DMS 273 treated with DMSO at 0.1 percent for 48 hours (cell line): ENCODE data around the gene APCDD1.
"Not testable (repeated sequence)": the region's sequence is repeated elsewhere in the genome, so short reads cannot be mapped to it uniquely, and the experiment has no call there.

Experiments
- DNase-seq: peaks from one replicate; lab custom pipeline; 2025; lab: John Stamatoyannopoulos, UW

APCDD1 gene

GRCh38 chr18:10490401-10491165, 36.1 kb downstream of the APCDD1 start:
- no peak for DNase-seq

DNA sequence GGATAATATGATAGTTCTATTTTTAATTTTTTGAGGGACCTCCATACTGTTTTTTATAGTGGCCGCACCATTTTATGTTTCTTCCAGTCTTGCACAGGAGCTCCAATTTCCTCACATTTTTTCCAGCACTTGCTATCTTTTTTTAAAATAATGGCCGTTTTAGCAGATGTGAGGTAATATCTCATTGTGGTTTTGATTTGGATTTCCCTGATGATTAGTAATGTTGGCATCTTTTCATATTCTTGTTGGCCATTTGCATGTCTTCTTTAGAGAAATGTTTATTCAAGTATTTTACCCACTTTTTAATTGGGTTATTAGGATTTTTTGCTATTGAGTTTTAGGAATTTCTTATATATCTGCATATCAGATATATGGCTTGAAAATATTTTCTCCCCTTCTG, 41.5 kb downstream of the APCDD1 start:
- no peak for DNase-seq

DNA sequence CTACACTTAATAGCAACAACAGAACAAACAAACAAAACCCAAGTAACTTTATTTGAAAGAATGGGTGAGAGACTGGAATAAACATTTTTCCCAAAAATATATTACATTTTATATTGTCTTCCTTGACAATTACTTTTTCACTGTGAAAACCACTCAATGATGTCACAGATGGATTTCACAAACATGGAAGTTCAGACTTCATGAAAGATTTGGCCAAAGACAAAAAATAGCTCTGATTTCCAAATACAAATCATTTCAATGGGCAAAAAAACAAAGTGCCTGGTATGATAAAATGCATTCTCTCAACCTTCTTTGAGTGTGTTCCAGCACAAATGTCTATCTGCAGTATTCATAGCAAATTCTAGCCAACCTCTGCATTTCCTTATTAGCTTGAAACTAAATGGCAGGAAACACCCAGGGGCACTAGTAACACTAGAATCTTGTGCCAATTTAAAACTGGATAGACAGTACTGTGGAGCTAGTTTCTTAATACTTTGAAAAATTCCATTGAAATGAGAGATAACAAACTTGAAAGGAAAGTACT, 42.8 kb downstream of the APCDD1 start:
- no peak for DNase-seq

DNA sequence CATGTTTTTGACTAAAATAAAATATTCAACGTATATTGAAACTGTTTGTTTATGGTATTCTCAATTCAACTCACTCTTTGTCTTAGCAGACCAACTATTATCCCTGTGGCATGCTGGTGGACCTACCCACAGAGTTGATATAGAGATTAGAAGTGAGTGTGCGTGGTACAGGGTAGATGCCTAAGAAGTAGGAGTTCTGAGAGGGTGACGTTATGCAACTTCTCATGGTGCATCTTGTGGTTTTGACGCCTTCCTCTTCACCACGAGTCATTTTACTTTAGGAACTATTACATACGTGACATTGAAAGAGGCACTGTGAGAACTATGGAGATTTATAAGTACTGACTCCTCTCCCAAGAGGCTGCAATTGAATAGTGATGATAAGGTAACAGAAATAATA, 44.8 kb downstream of the APCDD1 start:
- DNase-seq, result no peak

GRCh38 chr18:10500038-10500437, 45.6 kb downstream of the APCDD1 start:
- no peak for DNase-seq

DNA sequence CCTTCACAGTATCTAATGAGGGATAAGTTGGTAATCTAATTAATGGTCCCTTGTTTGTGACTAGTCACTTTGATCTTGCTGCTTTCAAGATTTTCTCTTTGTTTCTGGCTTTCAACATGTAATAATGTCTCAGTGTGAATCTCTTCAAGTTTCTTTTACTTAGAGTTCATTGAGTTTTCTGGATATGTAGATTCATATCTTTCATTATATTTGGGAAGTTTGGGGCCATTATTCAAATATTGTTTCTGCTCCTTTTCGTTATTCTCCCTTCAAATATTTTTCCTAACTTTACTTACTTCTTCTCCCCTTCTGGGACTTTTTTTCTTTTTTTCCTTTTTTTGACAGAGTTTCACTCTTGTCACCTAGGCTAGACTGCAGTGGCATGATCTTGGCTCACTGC, 50.3 kb downstream of the APCDD1 start:
- DNase-seq, result no peak

DNA sequence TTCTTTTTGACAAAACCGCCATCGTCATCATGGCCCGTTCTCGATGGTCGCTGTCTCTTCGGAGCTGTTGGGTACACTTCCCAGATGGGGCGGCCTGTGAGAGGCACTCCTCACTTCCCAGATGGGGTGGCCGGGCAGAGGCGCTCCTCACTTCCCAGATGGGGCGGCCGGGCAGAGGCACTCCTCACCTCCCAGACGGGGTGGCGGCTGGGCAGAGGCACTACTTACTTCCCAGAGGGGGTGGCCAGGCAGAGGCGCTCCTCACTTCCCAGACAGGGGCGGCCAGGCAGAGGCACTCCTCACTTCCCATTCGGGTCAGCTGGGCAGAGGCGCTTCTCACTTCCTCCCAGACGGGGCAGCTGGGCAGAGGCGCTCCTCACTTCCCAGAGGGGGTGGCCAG, 51.5 kb downstream of the APCDD1 start:
- not testable (repeated sequence) for DNase-seq

DNA sequence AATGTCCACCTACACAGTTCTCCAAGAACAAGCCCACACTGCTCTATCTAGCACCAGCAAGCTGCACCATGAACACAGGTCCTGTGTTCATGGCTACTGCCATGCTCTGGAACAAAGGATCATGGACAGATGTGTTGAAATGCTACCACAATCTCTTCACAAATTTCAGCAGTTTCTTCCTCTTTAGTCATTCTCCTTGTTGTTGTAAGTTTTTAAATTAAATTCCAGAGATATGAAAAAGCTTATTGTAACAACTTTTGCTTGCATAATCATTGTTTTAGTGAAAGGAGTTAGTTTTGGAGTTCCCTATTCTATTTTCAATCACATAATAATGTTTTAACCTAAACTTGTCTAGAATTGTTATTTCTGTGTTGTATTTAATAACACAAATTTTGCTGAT, 54.2 kb downstream of the APCDD1 start:
- DNase-seq, result no peak

- DNase-seq, result no peak
Observed at GRCh38 chr18:10511236-10511635, 56.8 kb downstream of the APCDD1 start.

- no peak for DNase-seq
Observed at GRCh38 chr18:10514082-10514481, 59.6 kb downstream of the APCDD1 start.

DNA sequence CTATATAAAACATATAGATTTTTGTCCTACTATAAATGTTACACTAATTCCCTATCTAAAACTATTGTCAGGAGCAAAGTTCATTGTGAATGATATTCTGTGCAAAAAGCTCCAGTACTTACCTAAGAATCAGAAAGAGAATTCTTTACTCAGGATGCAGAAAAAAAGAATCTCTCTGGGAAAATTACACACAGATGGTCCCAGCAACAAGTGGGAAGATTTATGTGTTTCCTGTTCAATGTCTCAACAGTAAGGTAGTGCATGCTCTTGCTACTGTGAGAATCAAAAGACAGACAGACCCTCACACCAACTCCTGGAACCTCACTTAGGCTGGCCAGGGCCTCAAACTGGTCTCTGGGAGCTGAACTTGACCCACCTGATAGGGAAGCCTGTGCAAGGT, 60.2 kb downstream of the APCDD1 start:
- DNase-seq, result no peak

DNA sequence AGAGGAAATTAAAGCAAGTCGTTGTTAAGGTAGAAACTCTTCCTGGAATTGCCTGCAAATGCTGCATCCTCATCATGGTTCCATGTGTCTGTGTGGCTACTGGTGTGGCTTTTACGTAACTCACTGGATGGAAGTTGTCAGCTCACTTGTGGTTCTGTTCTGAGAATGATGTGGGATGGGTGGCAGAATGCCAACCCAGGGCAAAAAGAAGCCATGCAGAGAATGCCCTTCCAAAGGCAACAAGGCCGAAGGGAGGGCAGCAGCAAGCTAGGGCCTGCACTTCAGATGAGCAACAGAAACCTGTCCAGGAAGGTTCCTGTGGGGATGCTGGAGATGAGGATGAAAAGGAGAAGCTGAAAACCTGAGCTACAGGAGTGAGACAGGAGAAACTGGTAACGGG, 61.0 kb downstream of the APCDD1 start:
- DNase-seq, result no peak

GRCh38 chr18:10516078-10516477, 61.6 kb downstream of the APCDD1 start:
- DNase-seq, result no peak

DNA sequence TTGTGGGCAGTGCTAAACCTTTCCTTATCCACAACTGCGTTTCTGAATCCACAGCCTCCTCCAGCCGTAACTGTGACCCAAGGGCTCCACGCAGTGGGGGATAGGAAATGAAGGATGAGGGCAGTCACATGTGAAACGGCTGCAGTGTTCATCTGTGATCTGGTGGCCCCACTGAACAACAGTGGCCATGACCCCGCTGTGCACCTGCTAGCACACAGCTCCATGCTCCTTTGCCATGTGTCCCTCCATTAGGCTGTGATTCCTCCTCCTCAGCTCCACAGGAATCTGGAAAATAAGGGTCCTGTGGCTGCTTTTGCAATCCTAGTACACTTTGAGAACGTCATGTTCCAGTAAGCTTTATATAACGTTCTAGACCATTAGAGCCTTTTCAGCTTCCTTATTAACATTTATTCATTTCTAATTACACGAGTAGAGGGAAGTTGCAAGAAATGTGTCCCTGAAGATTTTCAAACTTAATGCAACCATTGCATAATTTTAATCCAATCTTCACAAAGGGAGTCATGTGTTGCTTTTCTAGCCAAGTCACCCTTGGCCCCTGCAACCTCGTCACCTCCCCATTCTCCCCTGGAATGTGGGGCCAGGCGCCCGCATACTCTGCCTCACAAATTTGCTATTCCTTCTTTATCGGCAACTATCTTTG, 64.3 kb downstream of the APCDD1 start:
- no peak for DNase-seq

DNA sequence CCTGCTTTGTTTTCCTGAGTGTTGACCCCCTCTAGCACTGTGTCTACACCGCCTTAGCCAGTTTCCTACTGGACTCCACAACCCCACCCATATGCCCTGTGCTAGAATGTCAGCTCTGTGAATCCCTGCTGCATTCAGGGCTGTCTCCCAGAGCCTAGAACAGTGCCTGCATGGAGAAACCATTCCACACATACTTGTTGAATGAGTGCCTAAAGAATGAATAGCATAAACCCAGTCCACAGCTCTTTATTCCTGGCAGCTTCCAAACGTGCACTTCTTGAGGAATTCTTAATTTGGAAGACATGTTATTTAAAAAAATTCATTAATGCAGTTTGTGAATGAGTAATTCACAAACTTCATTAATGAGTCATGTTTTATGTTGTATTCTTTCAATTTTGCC, 64.9 kb downstream of the APCDD1 start:
- DNase-seq, result no peak

DNA sequence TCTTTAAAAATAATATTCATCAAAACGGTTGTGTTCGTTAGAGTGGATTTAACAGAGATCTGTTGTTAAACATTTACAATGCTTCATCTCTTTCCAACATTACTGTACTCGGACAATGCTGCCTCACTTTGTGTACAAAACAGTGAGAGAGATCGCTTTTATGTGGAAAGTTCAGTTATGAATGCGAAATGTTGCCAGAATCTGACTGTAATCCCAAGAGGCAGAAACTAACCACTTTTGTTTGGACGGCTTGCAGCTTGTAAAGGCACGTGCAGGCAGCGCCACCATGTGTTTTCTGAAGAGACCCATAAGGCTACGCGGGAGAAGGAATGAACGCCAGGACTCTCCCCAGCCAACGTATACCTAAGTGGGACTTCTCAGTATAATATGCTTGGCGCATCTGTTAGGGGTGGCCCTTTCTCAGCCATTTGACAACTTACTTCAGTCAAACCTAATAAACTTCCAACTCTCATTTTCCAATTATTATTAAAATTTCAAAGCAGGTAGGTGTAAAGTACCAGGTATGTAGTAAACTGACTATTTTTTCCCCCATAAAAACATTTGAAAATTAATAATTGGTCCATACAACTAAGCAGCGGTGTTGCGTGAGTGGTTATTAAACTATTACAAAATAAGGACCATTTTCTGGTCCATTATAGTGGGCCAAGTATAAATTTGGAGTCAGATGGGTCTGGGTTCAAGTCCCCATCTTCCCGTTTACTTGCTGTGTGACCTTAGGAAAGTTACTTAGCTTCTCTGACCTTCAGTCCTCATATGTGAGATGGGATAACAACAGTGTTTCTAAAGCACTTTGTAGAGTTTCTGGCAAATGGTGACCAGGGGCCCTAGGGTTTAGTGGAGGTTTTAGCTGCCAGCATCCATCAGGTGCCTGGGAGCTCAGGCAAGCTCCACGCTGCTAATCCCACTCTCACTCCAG, 65.8 kb downstream of the APCDD1 start:
- peak; percentile 66 for DNase-seq

DNA sequence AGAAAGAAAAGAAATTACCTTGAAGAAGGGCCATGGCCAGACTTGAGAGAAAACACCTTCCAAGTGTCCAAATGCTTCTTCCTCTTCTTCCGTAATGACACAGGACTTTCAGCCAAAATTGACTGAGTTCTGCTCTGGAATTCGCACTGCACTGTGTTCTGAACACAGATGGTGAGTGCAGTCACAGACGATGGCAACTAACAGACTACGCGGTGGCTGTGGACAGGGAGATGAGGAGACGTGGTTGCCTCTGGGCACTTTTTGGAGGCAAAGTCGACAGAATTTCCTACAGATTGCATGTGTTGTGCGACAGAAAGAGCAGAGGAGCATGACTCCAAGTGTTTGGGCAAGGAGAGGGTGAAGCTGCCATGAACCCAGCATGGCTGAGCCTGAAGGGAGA, 67.1 kb downstream of the APCDD1 start:
- DNase-seq, result no peak

DNA sequence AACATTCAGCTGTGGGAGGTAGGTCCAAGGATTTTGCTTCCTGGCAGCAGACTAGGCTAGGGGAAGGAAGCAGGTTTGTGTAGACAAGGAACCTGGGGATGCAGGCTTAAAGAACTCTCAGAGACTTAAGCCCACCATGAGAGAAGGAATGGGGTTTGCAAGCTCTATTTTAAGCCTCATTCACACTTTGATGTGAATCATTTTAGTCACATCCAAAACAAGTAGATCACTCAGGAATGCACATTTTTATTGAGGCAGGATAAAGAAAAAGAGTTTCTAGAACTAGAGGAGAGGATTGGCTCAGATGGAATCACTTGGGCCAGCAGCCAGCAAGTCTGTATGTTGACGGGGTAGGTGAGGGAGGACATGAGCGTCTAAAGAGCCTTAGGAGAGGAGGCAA, 68.1 kb downstream of the APCDD1 start:
- DNase-seq, result no peak

DNA sequence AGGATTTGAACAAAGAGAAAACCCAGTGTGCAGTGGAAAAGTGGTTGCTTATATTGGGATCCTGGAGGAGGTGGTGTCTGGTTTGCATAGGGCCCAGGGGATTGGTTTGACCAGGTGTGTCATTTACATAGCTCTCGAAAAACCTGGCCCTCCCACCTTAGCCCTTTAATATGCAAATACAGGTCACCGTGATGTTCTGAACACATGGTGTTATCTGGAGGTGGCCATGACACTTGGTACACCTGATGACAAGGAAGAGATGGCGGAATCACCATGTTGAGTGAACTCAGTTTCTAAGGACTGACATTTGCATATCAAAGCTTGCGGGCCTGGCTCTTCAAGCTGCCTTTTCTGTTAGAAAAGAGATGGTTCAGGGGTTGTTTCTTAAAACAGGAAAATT, 69.1 kb downstream of the APCDD1 start:
- DNase-seq, result no peak

GRCh38 chr18:10524507-10525370, 70.3 kb downstream of the APCDD1 start:
- DNase-seq, result no peak

DNA sequence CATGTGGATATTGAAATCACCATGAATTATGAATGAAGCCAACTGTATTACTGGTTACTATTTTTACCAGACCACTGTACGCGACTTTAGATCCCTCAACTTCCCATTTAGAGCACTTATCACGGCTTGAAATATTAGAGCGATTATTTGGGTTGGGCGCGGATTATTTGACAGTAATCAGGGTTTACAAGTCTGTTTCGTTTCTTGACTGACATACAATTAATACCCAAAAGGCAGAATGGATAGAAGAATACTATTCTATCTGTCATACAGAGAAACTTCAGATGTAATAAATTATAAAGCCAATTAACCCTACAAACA, 70.9 kb downstream of the APCDD1 start:
- no peak for DNase-seq
